H9 (cell line): Measurements from ENCODE around the gene C15orf61. TPM values are rescaled to one million over a fixed set of nuclear protein-coding genes. Genes with fewer than 3 reads are reported as not detected.

Experiments used
- DNase-seq: peaks from one replicate; pipeline ENCODE4 v3.0.0-alpha.2; 2017
- H2AFZ ChIP-seq: one replicate; pipeline ENCODE4 v1.6.1; 2013; ENCODE audit warnings: mild to moderate bottlenecking, low read length, control low read depth, moderate library complexity
- H2AK5ac ChIP-seq: 2 replicates; pipeline ENCODE4 v1.6.1; 2013; ENCODE audit warnings: low read length, control low read depth, mixed read lengths; ENCODE audit not compliant: insufficient read length
- H2BK120ac ChIP-seq: one replicate; pipeline ENCODE4 v1.6.1; 2013; ENCODE audit warnings: low read depth, mild to moderate bottlenecking, low read length, control low read depth, inconsistent platforms; ENCODE audit not compliant: poor library complexity, severe bottlenecking
- H2BK12ac ChIP-seq: 2 replicates; pipeline ENCODE4 v1.6.1; 2013; ENCODE audit warnings: low read length, control low read depth, mixed read lengths, low read depth; ENCODE audit not compliant: insufficient read length
- H2BK15ac ChIP-seq: 2 replicates; pipeline ENCODE4 v1.6.1; 2013; ENCODE audit warnings: low read depth, low read length, control low read depth
- H2BK20ac ChIP-seq: one replicate; pipeline ENCODE4 v1.6.1; 2013; ENCODE audit warnings: low read depth, mild to moderate bottlenecking, low read length, control low read depth, inconsistent platforms; ENCODE audit not compliant: poor library complexity, severe bottlenecking
- H2BK5ac ChIP-seq: 2 replicates; pipeline ENCODE4 v1.6.1; 2013; ENCODE audit warnings: low read length, control low read depth, mixed read lengths; ENCODE audit not compliant: insufficient read length
- H3K14ac ChIP-seq: 2 replicates; pipeline ENCODE4 v1.6.1; 2013; ENCODE audit warnings: low read length, control low read depth; ENCODE audit not compliant: insufficient read depth
- H3K18ac ChIP-seq: 2 replicates; pipeline ENCODE4 v1.6.1; 2013; ENCODE audit warnings: low read depth, mild to moderate bottlenecking, mixed read lengths, low read length, control low read depth; ENCODE audit not compliant: insufficient read length
- H3K23ac ChIP-seq: 2 replicates; pipeline ENCODE4 v1.6.1; 2013; ENCODE audit warnings: low read length, control low read depth, mixed read lengths, low read depth; ENCODE audit not compliant: insufficient read length
- H3K23me2 ChIP-seq: 2 replicates; pipeline ENCODE4 v1.6.1; 2013; ENCODE audit warnings: low read depth, mild to moderate bottlenecking, mixed read lengths, low read length, control low read depth; ENCODE audit not compliant: insufficient read length, poor library complexity, severe bottlenecking
- H3K27ac ChIP-seq: 2 replicates; pipeline ENCODE4 v1.5.1; 2013; ENCODE audit warnings: low read length, control low read depth, mixed read lengths, low read depth; ENCODE audit not compliant: insufficient read length
- H3K27me3 ChIP-seq: 2 replicates; pipeline ENCODE4 v1.6.1; 2013; ENCODE audit warnings: low read length, control low read depth, inconsistent platforms; ENCODE audit not compliant: insufficient read depth
- H3K4ac ChIP-seq: 2 replicates; pipeline ENCODE4 v1.6.1; 2013; ENCODE audit warnings: low read depth, mild to moderate bottlenecking, control low read depth, inconsistent platforms, low read length, moderate library complexity
- H3K4me1 ChIP-seq: 2 replicates; pipeline ENCODE4 v1.6.1; 2013; ENCODE audit warnings: low read length, control low read depth, inconsistent platforms; ENCODE audit not compliant: insufficient read depth
- H3K4me2 ChIP-seq: 2 replicates; pipeline ENCODE4 v1.6.1; 2013; ENCODE audit warnings: low read length, control low read depth, mixed read lengths; ENCODE audit not compliant: insufficient read length, insufficient read depth
- H3K56ac ChIP-seq: 2 replicates; pipeline ENCODE4 v1.6.1; 2013; ENCODE audit warnings: low read depth, mild to moderate bottlenecking, mixed read lengths, low read length, control low read depth; ENCODE audit not compliant: insufficient read length
- H3K79me1 ChIP-seq: 2 replicates; pipeline ENCODE4 v1.6.1; 2013; ENCODE audit warnings: low read depth, mild to moderate bottlenecking, moderate library complexity, low read length, control low read depth, inconsistent platforms; ENCODE audit not compliant: insufficient read depth, poor library complexity, severe bottlenecking
- H3K79me2 ChIP-seq: 2 replicates; pipeline ENCODE4 v1.6.1; 2013; ENCODE audit warnings: low read length, control low read depth, inconsistent platforms; ENCODE audit not compliant: insufficient read depth
- H3K9ac ChIP-seq: 2 replicates; pipeline ENCODE4 v1.6.1; 2013; ENCODE audit warnings: low read length, control low read depth, mixed read lengths; ENCODE audit not compliant: insufficient read length; ENCODE audit errors: extremely low read depth
- H3K9me3 ChIP-seq: one replicate; pipeline ENCODE4 v1.6.1; 2013; ENCODE audit warnings: low read depth, low read length, inconsistent platforms; ENCODE audit not compliant: control insufficient read depth
- H3T11ph ChIP-seq: one replicate; pipeline ENCODE4 v1.6.1; 2013; ENCODE audit warnings: mild to moderate bottlenecking, low read length, control low read depth, inconsistent platforms
- H4K20me1 ChIP-seq: one replicate; pipeline ENCODE4 v1.6.1; 2013; ENCODE audit not compliant: control insufficient read depth, insufficient read length, insufficient read depth
- H4K5ac ChIP-seq: 2 replicates; pipeline ENCODE4 v1.6.1; 2013; ENCODE audit warnings: low read depth, mild to moderate bottlenecking, mixed read lengths, low read length, control low read depth; ENCODE audit not compliant: insufficient read length
- H4K8ac ChIP-seq: replicated peaks from 2 replicates; pipeline ENCODE4 v1.6.1; 2013; ENCODE audit warnings: low read length, control low read depth, mixed read lengths, low read depth; ENCODE audit not compliant: insufficient read length
- H4K91ac ChIP-seq: 2 replicates; pipeline ENCODE4 v1.6.1; 2013; ENCODE audit warnings: low read depth, mild to moderate bottlenecking, moderate library complexity, mixed read lengths, low read length, control low read depth; ENCODE audit not compliant: insufficient read length
- H3K27ac Mint-ChIP-seq, 3 experiments: 2 replicates in 2 of 3; 3 replicates in 1 of 3; pipeline ENCODE4 v1.8.0; 2020 to 2021; ENCODE audit warnings: mixed read lengths in 3 of 3, mild to moderate bottlenecking in 1 of 3, moderate library complexity in 1 of 3
- H3K27me3 Mint-ChIP-seq: 2 replicates; pipeline ENCODE4 v1.8.0; 2021; ENCODE audit warnings: low read depth, mild to moderate bottlenecking, moderate library complexity, mixed read lengths
- H3K36me3 Mint-ChIP-seq, 3 experiments: 2 replicates in 2 of 3; 3 replicates in 1 of 3; pipeline ENCODE4 v1.8.0; 2020 to 2021; ENCODE audit warnings: low read depth in 3 of 3, mixed read lengths in 3 of 3; ENCODE audit not compliant: insufficient read depth in 1 of 3
- H3K4me1 Mint-ChIP-seq, 2 experiments: 2 replicates each; pipeline ENCODE4 v1.8.0; 2020; ENCODE audit warnings: mixed read lengths in 2 of 2
- H3K4me3 Mint-ChIP-seq, 2 experiments: 2 replicates in 1 of 2; 3 replicates in 1 of 2; pipeline ENCODE4 v1.8.0; 2020 to 2021; ENCODE audit warnings: mild to moderate bottlenecking in 2 of 2, mixed read lengths in 2 of 2, moderate library complexity in 1 of 2
- H3K9me3 Mint-ChIP-seq, 2 experiments: 2 replicates in 1 of 2; 3 replicates in 1 of 2; pipeline ENCODE4 v1.8.0; 2020; ENCODE audit warnings: mild to moderate bottlenecking in 2 of 2, mixed read lengths in 2 of 2, moderate library complexity in 1 of 2
- CTCF ChIP-seq: fragments of 200-600 bp; sonication (generic); conservative IDR thresholded peaks from 3 replicates; pipeline ENCODE4 v1.8.0; 2021; ENCODE audit warnings: antibody characterized with exemption, mild to moderate bottlenecking
- WGBS: extraction: QIAGEN DNeasy Blood & Tissue Kit; methylation state at CpG from one replicate; pipeline ENCODE4 v1.1.7; 2013; ENCODE audit warnings: missing lambda C conversion rate, low lambda C conversion rate, mixed read lengths; ENCODE audit not compliant: insufficient read length; ENCODE audit errors: extremely low coverage; 5-methylcytosine and 5-hydroxymethylcytosine counted together
- total RNA-seq: library from RNA; stranded (reverse); gene quantifications from 2 replicates; pipeline ENCODE4 v1.2.1, GENCODE V29; 2021

The C15orf61 gene
- total RNA-seq, 1 experiment from 2014 or later: 2.6 TPM

GRCh38 chr15:67495585-67495984 lies 25.3 kb upstream of the C15orf61 start:
- no peak overlapping the region for H3K56ac ChIP-seq
- no CpG with 5 or more reads among the region's 1 CpG for WGBS
- no peak overlapping the region for H2BK120ac ChIP-seq
- no peaks in the 10 kb centered on the region for H4K20me1 ChIP-seq
- no peak overlapping the region for H2BK15ac ChIP-seq
- no peak overlapping the region for H2AK5ac ChIP-seq
- Mint-ChIP-seq H3K27ac (no peak overlapping the region), H3K4me1 (peaks cover 13% of the 10 kb centered on the region in 2 experiments), H3K9me3 (no peaks in the 10 kb centered on the region), H3K36me3 (no peaks in the 10 kb centered on the region), H3K4me3 (no peak overlapping the region), H3K27me3 (peaks cover 8% of the 10 kb centered on the region)
- no peaks in the 10 kb centered on the region for H3K23me2 ChIP-seq
- no peak overlapping the region for H3K4ac ChIP-seq
- H3K9me3 ChIP-seq: no peaks in the 10 kb centered on the region
- no peak for TF ChIP-seq CTCF
- no peak overlapping the region for H3K23ac ChIP-seq
- no peak overlapping the region for H2BK12ac ChIP-seq
- no peak overlapping the region for H3K9ac ChIP-seq
- no peak overlapping the region for H4K8ac ChIP-seq
- H3K27ac ChIP-seq: no peak overlapping the region
- no peak overlapping the region for H4K91ac ChIP-seq
- H3K4me1 ChIP-seq: no peaks in the 10 kb centered on the region; the same call in 1 of the 2 replicates
- no peak overlapping the region for H4K5ac ChIP-seq
- no peak overlapping the region for H3K18ac ChIP-seq
- H2BK5ac ChIP-seq: no peak overlapping the region
- no peak overlapping the region for H3K14ac ChIP-seq
- no peak overlapping the region for H3T11ph ChIP-seq
- H3K79me1 ChIP-seq: no peaks in the 10 kb centered on the region
- no peaks in the 10 kb centered on the region for H3K79me2 ChIP-seq
- no peak overlapping the region for H2BK20ac ChIP-seq
- no peaks in the 10 kb centered on the region; the same call in 1 of the 2 replicates for H3K27me3 ChIP-seq
- H2AFZ ChIP-seq: no peak overlapping the region
- DNase-seq: no peak
- H3K4me2 ChIP-seq: no peak overlapping the region
